Measurements from ENCODE around the gene PHRF1.
A peak's percentile ranks its signal among the peaks of the same experiment; 100 is the strongest.

Gene PHRF1

GRCh38 chr11:553083-553987 is 22.9 kb upstream of the PHRF1 start:
- ChIA-PET CTCF (interaction anchor here (1.1 to 4.6 kb wide), 5 partner anchors 9 to 171 kb away, joined by 3 to 34 read pairs (median 14); no protein-coding TSS in a partner anchor), POLR2A (no interaction called here)
- DNase-seq (ENCODE audit: low read depth, low spot score) = no peak
- H3K4me3 ChIP-seq (ENCODE audit: low read depth, low read length) = no peak overlapping the region
- TF ChIP-seq CTCF (IDR thresholded peaks at IDR 0.05; ENCODE audit: insufficient read depth, low read length, missing control alignments) = no peak

- TF ChIP-seq CTCF (IDR thresholded peaks at IDR 0.05; ENCODE audit: insufficient read depth, low read length, missing control alignments) = no peak
- ChIA-PET CTCF (interaction anchor here (0.9 to 4.6 kb wide), 14 partner anchors 10 to 222 kb away, joined by 3 to 34 read pairs (median 6); partner anchors contain the start of gene LRRC56), POLR2A (no interaction called here)
- H3K4me3 ChIP-seq (ENCODE audit: low read depth, low read length) = no peak overlapping the region
- no peak for DNase-seq (ENCODE audit: low read depth, low spot score)
These were observed 22.3 kb upstream of the PHRF1 start for GRCh38 chr11:553988-554340.

GRCh38 chr11:554428-555226 is 21.6 kb upstream of the PHRF1 start:
- H3K4me3 ChIP-seq (ENCODE audit: low read depth, low read length) = no peak overlapping the region
- DNase-seq (ENCODE audit: low read depth, low spot score) = no peak
- POLR2A ChIA-PET = no interaction called here

GRCh38 chr11:555227-555779 is 21.0 kb upstream of the PHRF1 start:
- DNase-seq (ENCODE audit: low read depth, low spot score) = no peak
- H3K4me3 ChIP-seq (ENCODE audit: low read depth, low read length) = no peak overlapping the region
- ChIA-PET POLR2A (no interaction called here), CTCF (interaction anchor here (0.6 to 4.6 kb wide), 15 partner anchors 10 to 322 kb away, joined by 3 to 34 read pairs (median 6); partner anchors contain the start of gene LRRC56)
- no peak for TF ChIP-seq CTCF (IDR thresholded peaks at IDR 0.05; ENCODE audit: insufficient read depth, low read length, missing control alignments)

More at GRCh38 chr11:554428-555226, 21.6 kb upstream of the PHRF1 start:
- peak; percentile 81 for TF ChIP-seq CTCF (IDR thresholded peaks at IDR 0.05; ENCODE audit: insufficient read depth, low read length, missing control alignments)
- CTCF ChIA-PET = interaction anchor here (0.8 to 4.6 kb wide), 18 partner anchors 11 to 221 kb away, joined by 3 to 34 read pairs (median 5); partner anchors contain the start of gene LRRC56

GRCh38 chr11:555780-556661 is 20.2 kb upstream of the PHRF1 start:
- H3K4me3 ChIP-seq (ENCODE audit: low read depth, low read length) = no peak overlapping the region
- TF ChIP-seq CTCF (IDR thresholded peaks at IDR 0.05; ENCODE audit: insufficient read depth, low read length, missing control alignments) = no peak
- no peak for DNase-seq (ENCODE audit: low read depth, low spot score)
- CTCF ChIA-PET = interaction anchor here (0.6 to 4.6 kb wide), 12 partner anchors 8 to 321 kb away, joined by 3 to 34 read pairs (median 10); partner anchors contain the start of gene LRRC56
- POLR2A ChIA-PET = interaction anchor here (0.6 to 0.8 kb wide), 2 partner anchors 10 to 20 kb away, joined by 3 read pairs; partner anchors contain the start of gene PHRF1
